ENCODE data around the gene PTTG2.
A peak's percentile ranks its signal among the peaks of the same experiment; 100 is the strongest.

Gene PTTG2

DNA sequence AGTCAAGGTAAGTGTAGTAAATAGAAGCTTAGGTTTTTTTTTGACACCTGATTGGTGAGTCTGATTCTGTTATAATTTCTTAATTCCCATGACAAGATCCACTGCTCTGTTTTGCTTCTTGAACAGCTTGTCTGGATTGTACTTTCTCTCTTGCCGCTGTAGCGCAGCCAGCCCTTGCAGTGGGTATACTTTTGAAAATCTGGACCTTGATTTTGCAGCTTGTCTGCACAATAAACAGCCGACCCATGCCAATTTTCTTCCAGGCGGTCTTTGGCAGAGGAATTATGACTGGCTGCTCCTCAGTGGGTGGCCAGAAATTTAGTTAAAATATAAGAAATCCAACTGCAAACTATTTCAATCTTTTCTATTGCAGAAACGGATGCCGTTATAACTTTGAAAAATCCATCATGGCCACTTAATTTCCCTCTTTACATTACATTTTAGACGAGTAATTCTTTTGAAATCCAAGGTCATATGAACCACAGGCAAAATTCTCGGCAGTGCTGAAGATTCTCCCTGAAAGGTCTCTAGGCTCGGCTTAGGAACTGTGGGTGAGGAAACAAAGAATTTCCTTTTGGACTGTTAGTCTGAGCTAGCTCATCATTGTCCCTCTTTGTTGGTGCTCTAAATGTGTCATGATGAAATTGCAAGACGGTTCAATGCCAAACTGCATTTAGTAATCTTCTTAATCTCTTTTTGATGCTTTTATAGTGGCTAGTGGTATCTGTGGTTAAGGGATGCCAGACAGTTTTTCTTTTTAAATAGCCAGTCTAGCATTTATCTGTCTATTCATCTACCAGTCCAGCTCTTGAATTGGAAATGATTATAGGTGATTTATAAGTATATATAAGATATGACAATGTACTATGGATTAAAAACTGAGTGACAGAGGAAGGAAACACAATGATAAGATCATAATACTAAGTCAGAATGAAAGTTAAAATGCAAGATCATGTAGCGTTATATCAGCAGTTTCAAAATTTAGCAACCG is 31.5 kb upstream of the PTTG2 start:
- no peak overlapping the region for H4K91ac ChIP-seq (ENCODE audit: low read depth, low read length, poor library complexity)
- H3K79me1 ChIP-seq (ENCODE audit: low read depth, low read length), result no peaks in the 10 kb centered on the region
- H2BK5ac ChIP-seq (ENCODE audit: low read length), result no peak overlapping the region
- no peak overlapping the region for H3K23ac ChIP-seq (ENCODE audit: low read depth, low read length, poor library complexity)
- no peak overlapping the region for H2BK15ac ChIP-seq (ENCODE audit: low read length)
- H4K8ac ChIP-seq (ENCODE audit: low read depth, low read length), result no peak overlapping the region
- no peak overlapping the region for H2AK5ac ChIP-seq (ENCODE audit: low read depth, low read length)
- no peak overlapping the region for H2BK120ac ChIP-seq (ENCODE audit: low read depth, low read length)
- no peak overlapping the region for H3K18ac ChIP-seq (ENCODE audit: low read length)
- H3K4me1 ChIP-seq (ENCODE audit: control insufficient read depth in 2 of 2, insufficient read depth in 1 of 2, low read depth in 1 of 2, low read length in 2 of 2), result no peaks in the 10 kb centered on the region
- WGBS, 2 donors (ENCODE audit: extremely low coverage in 2 of 2, insufficient read length in 2 of 2, insufficient replicate concordance in 1 of 2), result no CpG with 5 or more reads among the region's 12 CpGs
- peaks cover 0 to 2% (median 0%) of the 10 kb centered on the region in 3 experiments for H3K27me3 ChIP-seq (ENCODE audit: control insufficient read depth in 3 of 3, insufficient read depth in 3 of 3, low read depth in 1 of 3, low read length in 3 of 3)
- H3K14ac ChIP-seq (ENCODE audit: low read length), result no peak overlapping the region
- peak overlapping the region; percentile 21 for H2AFZ ChIP-seq (ENCODE audit: low read length)
- H3K9ac ChIP-seq (ENCODE audit: low read depth, low read length, poor library complexity), result no peak overlapping the region
- no peak for DNase-seq (ENCODE audit: low spot score)
- no peaks in the 10 kb centered on the region for H3K36me3 ChIP-seq (replicated peaks in 1 of 2; ENCODE audit: control insufficient read depth in 2 of 2, insufficient read depth in 2 of 2, low read length in 2 of 2)
- H3K4ac ChIP-seq (ENCODE audit: low read length), result no peak overlapping the region
- no peak overlapping the region for H3K4me3 ChIP-seq (ENCODE audit: low read length in 2 of 2)
- H3K9me3 ChIP-seq (replicated peaks in 1 of 2; ENCODE audit: control insufficient read depth in 2 of 2, insufficient read depth in 1 of 2, low read depth in 1 of 2, low read length in 2 of 2), result no peaks in the 10 kb centered on the region
- H3K27ac ChIP-seq (replicated peaks; ENCODE audit: low read length), result no peak overlapping the region
- no peak overlapping the region for H2BK12ac ChIP-seq (ENCODE audit: low read length)
- no peak overlapping the region for H3K4me2 ChIP-seq (ENCODE audit: insufficient read depth, low read length, poor library complexity, severe bottlenecking)

DNA sequence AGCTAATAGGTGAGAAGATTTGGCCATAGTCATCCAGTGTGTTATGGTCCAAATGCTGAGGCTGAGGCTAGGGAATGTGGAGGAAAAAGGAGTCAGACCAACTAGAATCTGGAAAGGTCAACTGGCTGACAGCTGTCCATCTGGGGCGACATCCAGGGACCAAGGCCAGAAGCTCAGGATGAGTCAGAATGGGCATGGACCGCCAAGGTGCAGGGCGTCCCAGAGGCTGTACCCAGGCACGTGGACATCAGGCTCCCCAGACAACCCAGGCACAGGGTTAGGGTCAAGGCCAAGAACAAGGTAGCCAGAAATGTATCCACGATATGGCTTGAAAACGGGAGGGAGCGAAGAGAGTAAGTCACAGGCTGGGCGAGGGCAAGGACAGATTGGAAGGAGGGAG is 26.1 kb upstream of the PTTG2 start:
- Histone ChIP-seq H3K18ac (ENCODE audit: low read length) (no peak overlapping the region), H2BK15ac (ENCODE audit: low read length) (no peak overlapping the region), H4K8ac (ENCODE audit: low read depth, low read length) (no peak overlapping the region), H2BK120ac (ENCODE audit: low read depth, low read length) (no peak overlapping the region), H3K14ac (ENCODE audit: low read length) (no peak overlapping the region), H3K23ac (ENCODE audit: low read depth, low read length, poor library complexity) (no peak overlapping the region), H3K4me3 (ENCODE audit: low read length in 2 of 2) (no peak overlapping the region), H2BK12ac (ENCODE audit: low read length) (no peak overlapping the region), H3K9ac (ENCODE audit: low read depth, low read length, poor library complexity) (peak overlapping the region; percentile 18), H3K27me3 (ENCODE audit: control insufficient read depth in 3 of 3, insufficient read depth in 3 of 3, low read depth in 1 of 3, low read length in 3 of 3) (peaks cover 0 to 11% (median 0%) of the 10 kb centered on the region in 3 experiments), H3K9me3 (replicated peaks in 1 of 2; ENCODE audit: control insufficient read depth in 2 of 2, insufficient read depth in 1 of 2, low read depth in 1 of 2, low read length in 2 of 2) (no peaks in the 10 kb centered on the region), H3K4me2 (ENCODE audit: insufficient read depth, low read length, poor library complexity, severe bottlenecking) (no peak overlapping the region), H3K79me1 (ENCODE audit: low read depth, low read length) (no peaks in the 10 kb centered on the region), H3K27ac (replicated peaks; ENCODE audit: low read length) (no peak overlapping the region), H3K4ac (ENCODE audit: low read length) (no peak overlapping the region), H3K4me1 (ENCODE audit: control insufficient read depth in 2 of 2, insufficient read depth in 1 of 2, low read depth in 1 of 2, low read length in 2 of 2) (no peaks in the 10 kb centered on the region), H2AK5ac (ENCODE audit: low read depth, low read length) (no peak overlapping the region), H2AFZ (ENCODE audit: low read length) (no peak overlapping the region), H4K91ac (ENCODE audit: low read depth, low read length, poor library complexity) (no peak overlapping the region), H3K36me3 (replicated peaks in 1 of 2; ENCODE audit: control insufficient read depth in 2 of 2, insufficient read depth in 2 of 2, low read length in 2 of 2) (no peaks in the 10 kb centered on the region), H2BK5ac (ENCODE audit: low read length) (no peak overlapping the region)
- DNase-seq (ENCODE audit: low spot score), result no peak
- no CpG with 5 or more reads among the region's 8 CpGs for WGBS, 2 donors (ENCODE audit: extremely low coverage in 2 of 2, insufficient read length in 2 of 2, insufficient replicate concordance in 1 of 2)

DNA sequence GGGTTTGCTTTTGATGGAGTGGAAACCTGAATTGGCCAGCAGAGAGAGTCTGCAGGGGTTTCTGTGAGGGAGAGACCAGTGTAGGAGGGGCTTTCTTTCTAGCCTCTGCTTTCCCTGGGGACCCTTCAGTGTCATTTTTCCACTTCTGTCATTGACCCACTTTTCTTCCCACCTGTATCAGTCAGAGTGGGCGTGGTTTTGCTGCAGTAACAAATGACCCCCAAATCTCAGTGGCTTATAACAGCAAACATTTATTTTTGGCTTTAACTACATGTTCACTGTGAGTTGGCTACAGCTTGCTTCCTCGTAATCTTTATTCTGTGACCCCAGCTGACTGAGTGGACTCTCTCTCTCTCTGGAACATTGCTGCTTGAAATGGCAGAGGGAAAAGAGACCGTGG is 25.6 kb upstream of the PTTG2 start:
- no peak overlapping the region for H3K18ac ChIP-seq (ENCODE audit: low read length)
- no peaks in the 10 kb centered on the region for H3K4me1 ChIP-seq (ENCODE audit: control insufficient read depth in 2 of 2, insufficient read depth in 1 of 2, low read depth in 1 of 2, low read length in 2 of 2)
- H3K14ac ChIP-seq (ENCODE audit: low read length), result no peak overlapping the region
- H3K9ac ChIP-seq (ENCODE audit: low read depth, low read length, poor library complexity), result no peak overlapping the region
- H3K23ac ChIP-seq (ENCODE audit: low read depth, low read length, poor library complexity), result no peak overlapping the region
- H2AK5ac ChIP-seq (ENCODE audit: low read depth, low read length), result no peak overlapping the region
- H3K4ac ChIP-seq (ENCODE audit: low read length), result no peak overlapping the region
- no peak for DNase-seq (ENCODE audit: low spot score)
- H4K91ac ChIP-seq (ENCODE audit: low read depth, low read length, poor library complexity), result no peak overlapping the region
- no peak overlapping the region for H2BK15ac ChIP-seq (ENCODE audit: low read length)
- H3K79me1 ChIP-seq (ENCODE audit: low read depth, low read length), result no peaks in the 10 kb centered on the region
- H2BK120ac ChIP-seq (ENCODE audit: low read depth, low read length), result no peak overlapping the region
- H4K8ac ChIP-seq (ENCODE audit: low read depth, low read length), result no peak overlapping the region
- no peak overlapping the region for H2AFZ ChIP-seq (ENCODE audit: low read length)
- H3K4me3 ChIP-seq (ENCODE audit: low read length in 2 of 2), result no peak overlapping the region
- no peak overlapping the region for H3K27ac ChIP-seq (replicated peaks; ENCODE audit: low read length)
- no peak overlapping the region for H2BK5ac ChIP-seq (ENCODE audit: low read length)
- H2BK12ac ChIP-seq (ENCODE audit: low read length), result no peak overlapping the region
- H3K36me3 ChIP-seq (replicated peaks in 1 of 2; ENCODE audit: control insufficient read depth in 2 of 2, insufficient read depth in 2 of 2, low read length in 2 of 2), result no peaks in the 10 kb centered on the region
- WGBS, 2 donors (ENCODE audit: extremely low coverage in 2 of 2, insufficient read length in 2 of 2, insufficient replicate concordance in 1 of 2), result no CpG with 5 or more reads among the region's 3 CpGs
- no peak overlapping the region for H3K4me2 ChIP-seq (ENCODE audit: insufficient read depth, low read length, poor library complexity, severe bottlenecking)
- H3K27me3 ChIP-seq (ENCODE audit: control insufficient read depth in 3 of 3, insufficient read depth in 3 of 3, low read depth in 1 of 3, low read length in 3 of 3), result peaks cover 0 to 11% (median 0%) of the 10 kb centered on the region in 3 experiments
- H3K9me3 ChIP-seq (replicated peaks in 1 of 2; ENCODE audit: control insufficient read depth in 2 of 2, insufficient read depth in 1 of 2, low read depth in 1 of 2, low read length in 2 of 2), result no peaks in the 10 kb centered on the region

DNA sequence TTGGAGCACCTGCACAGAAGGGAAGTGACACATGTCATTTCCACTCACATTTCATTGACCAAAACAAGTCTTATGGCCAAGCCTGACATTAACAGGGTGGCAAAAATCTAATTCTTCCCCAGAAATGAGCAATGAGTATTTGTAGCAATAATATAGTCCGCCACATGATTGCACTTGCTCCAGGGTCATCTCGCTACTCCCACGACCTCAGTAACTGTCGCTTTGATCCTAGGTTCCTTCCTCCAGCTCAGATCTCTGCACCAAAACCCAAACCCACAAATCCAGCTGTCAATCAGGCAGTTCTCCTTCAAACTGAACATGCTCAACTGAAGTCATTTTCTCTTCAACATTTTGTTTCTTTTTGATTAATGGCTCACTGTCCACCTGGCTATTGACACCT is 25.2 kb upstream of the PTTG2 start:
- Histone ChIP-seq H4K8ac (ENCODE audit: low read depth, low read length) (no peak overlapping the region), H2BK15ac (ENCODE audit: low read length) (no peak overlapping the region), H2AFZ (ENCODE audit: low read length) (no peak overlapping the region), H3K79me1 (ENCODE audit: low read depth, low read length) (no peaks in the 10 kb centered on the region), H3K4me1 (ENCODE audit: control insufficient read depth in 2 of 2, insufficient read depth in 1 of 2, low read depth in 1 of 2, low read length in 2 of 2) (no peaks in the 10 kb centered on the region), H2AK5ac (ENCODE audit: low read depth, low read length) (no peak overlapping the region), H3K9ac (ENCODE audit: low read depth, low read length, poor library complexity) (no peak overlapping the region), H4K91ac (ENCODE audit: low read depth, low read length, poor library complexity) (no peak overlapping the region), H3K18ac (ENCODE audit: low read length) (no peak overlapping the region), H3K4me2 (ENCODE audit: insufficient read depth, low read length, poor library complexity, severe bottlenecking) (no peak overlapping the region), H3K23ac (ENCODE audit: low read depth, low read length, poor library complexity) (no peak overlapping the region), H3K27me3 (ENCODE audit: control insufficient read depth in 3 of 3, insufficient read depth in 3 of 3, low read depth in 1 of 3, low read length in 3 of 3) (peaks cover 0 to 11% (median 0%) of the 10 kb centered on the region in 3 experiments), H3K36me3 (replicated peaks in 1 of 2; ENCODE audit: control insufficient read depth in 2 of 2, insufficient read depth in 2 of 2, low read length in 2 of 2) (no peaks in the 10 kb centered on the region), H2BK120ac (ENCODE audit: low read depth, low read length) (no peak overlapping the region), H3K4ac (ENCODE audit: low read length) (no peak overlapping the region), H3K4me3 (ENCODE audit: low read length in 2 of 2) (no peak overlapping the region), H3K14ac (ENCODE audit: low read length) (no peak overlapping the region), H2BK5ac (ENCODE audit: low read length) (no peak overlapping the region), H2BK12ac (ENCODE audit: low read length) (no peak overlapping the region), H3K27ac (replicated peaks; ENCODE audit: low read length) (no peak overlapping the region), H3K9me3 (replicated peaks in 1 of 2; ENCODE audit: control insufficient read depth in 2 of 2, insufficient read depth in 1 of 2, low read depth in 1 of 2, low read length in 2 of 2) (no peaks in the 10 kb centered on the region)
- WGBS, 2 donors (ENCODE audit: extremely low coverage in 2 of 2, insufficient read length in 2 of 2, insufficient replicate concordance in 1 of 2), result no CpG with 5 or more reads among the region's 4 CpGs
- no peak for DNase-seq (ENCODE audit: low spot score)

All from neuronal stem cell (in vitro differentiated cells).